GM19463 (cell line): ENCODE data around the gene SSR4.

Source experiments
- ATAC-seq: cut with Tn5 transposase; IDR thresholded peaks from one replicate; pipeline ENCODE4 v1.9.1; 2021; ENCODE audit warnings: mild to moderate bottlenecking, moderate library complexity; ENCODE audit not compliant: unreplicated experiment

Gene SSR4

DNA sequence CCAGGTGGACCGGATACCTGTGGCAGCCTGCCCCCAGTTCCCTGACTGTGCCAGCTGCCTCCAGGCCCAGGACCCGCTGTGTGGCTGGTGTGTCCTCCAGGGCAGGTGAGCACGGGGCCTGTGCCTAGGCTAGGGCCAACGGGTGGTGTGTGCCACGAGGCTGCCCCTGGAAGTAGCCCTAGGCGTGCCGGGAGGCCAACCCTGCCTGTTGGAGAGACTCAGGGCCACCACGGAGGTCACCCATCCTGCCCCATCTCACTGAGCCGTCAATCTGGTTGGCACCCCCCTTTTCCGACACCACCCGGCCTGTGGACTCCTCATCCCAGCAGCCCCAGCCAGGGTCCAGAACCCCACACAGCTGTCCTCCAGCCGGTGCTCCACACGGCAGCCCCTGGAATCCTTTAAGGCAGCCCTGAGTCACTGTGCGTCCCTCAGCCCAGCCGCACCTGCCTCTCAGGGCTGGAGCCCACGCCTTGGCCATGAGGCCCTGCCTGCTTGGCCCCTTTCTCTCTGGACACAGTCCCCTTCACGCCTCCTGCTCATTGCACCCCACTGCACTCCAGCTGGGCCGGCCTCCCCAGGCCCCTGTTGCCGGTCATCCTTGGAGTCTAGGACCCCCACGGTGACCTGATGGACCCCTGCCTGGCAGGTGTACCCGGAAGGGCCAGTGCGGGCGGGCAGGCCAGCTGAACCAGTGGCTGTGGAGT, 25.2 kb upstream of the SSR4 start:
- no peak for ATAC-seq

DNA sequence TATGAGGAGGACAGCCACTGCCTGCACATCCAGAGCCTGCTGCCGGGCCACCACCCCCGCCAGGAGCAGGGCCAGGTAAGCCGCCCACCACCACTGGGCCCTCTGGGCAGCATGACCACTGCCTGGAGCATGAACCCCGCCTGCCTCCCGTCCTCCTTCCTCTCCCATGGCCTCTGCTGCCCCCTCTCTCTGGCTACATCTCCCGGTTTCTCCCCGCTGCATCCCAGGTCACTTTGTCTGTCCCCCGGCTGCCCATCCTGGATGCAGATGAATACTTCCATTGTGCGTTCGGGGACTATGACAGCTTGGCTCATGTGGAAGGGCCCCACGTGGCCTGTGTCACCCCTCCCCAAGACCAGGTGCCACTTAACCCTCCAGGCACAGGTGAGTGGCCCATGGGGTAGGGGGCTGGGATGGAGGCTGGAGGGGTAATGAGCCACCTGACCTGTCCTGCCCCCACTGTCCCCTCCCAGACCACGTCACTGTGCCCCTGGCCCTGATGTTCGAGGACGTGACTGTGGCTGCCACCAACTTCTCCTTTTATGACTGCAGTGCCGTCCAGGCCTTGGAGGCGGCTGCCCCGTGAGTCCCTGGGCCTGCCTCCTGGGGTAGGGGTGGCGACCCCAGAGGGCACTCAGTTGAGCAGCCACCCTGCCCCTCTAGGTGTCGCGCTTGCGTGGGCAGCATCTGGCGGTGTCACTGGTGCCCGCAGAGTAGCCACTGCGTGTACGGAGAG, 24.4 kb upstream of the SSR4 start:
- no peak for ATAC-seq

DNA sequence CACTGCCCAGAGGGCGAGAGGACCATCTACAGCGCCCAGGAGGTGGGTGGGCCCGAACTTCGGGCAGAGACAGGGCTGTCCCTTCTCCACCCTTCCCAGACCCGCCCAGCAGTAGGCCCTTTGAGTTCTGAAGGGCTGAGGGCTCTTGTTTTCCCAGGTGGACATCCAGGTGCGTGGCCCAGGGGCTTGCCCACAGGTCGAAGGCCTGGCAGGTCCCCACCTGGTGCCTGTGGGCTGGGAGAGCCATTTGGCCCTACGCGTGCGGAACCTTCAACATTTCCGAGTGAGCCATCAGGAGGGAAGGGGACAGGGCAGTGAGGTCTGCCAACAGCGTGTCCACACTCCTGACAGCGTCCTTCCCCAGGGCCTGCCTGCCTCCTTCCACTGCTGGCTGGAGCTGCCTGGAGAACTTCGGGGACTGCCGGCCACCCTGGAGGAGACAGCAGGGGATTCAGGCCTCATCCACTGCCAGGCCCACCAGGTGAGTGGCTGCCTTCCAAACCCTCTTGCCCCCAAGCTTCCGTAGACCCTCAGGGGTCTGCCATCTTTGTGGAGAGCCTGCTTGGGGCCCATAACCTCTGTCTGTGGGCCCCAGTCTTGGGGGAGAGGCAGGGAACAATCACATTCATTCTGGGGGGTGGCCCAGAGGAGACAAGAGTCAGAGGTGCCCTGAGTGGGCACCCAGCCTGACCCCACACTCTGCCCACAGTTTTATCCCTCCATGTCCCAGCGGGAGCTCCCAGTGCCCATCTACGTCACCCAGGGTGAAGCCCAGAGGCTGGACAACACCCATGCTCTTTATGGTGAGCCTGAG, 23.7 kb upstream of the SSR4 start:
- ATAC-seq = no peak

DNA sequence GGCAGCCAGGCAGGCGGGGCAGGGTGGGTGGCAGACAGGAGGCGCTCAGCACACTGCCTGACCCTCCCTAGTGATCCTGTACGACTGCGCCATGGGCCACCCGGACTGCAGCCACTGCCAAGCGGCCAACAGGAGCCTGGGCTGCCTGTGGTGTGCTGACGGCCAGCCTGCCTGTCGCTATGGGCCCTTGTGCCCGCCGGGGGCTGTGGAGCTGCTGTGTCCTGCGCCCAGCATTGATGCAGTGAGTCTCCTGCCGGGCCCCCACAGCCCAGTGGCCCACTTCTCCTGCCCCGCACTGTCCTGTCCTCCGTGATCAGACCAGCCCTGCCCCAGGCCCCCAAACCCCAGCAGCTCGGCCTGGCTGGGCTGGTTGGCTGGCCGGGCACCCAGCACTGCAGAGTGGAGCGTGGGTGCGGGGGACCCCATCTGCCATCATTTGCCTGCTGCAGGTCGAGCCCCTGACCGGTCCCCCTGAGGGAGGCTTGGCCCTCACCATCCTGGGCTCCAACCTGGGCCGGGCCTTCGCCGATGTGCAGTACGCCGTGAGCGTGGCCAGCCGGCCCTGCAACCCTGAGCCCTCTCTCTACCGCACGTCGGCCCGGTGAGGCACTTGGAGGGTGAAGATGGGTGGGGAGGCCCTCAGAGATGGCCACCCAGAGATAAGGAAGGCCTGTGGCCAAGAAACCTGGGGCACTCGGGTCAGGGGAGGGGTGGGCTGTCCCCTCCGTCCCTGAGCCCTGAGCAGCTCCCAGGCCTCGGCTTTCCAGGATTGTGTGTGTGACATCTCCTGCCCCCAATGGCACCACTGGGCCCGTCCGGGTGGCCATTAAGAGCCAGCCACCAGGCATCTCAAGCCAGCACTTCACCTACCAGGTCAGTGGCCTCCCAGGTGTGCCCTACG, 22.8 kb upstream of the SSR4 start:
- no peak for ATAC-seq

DNA sequence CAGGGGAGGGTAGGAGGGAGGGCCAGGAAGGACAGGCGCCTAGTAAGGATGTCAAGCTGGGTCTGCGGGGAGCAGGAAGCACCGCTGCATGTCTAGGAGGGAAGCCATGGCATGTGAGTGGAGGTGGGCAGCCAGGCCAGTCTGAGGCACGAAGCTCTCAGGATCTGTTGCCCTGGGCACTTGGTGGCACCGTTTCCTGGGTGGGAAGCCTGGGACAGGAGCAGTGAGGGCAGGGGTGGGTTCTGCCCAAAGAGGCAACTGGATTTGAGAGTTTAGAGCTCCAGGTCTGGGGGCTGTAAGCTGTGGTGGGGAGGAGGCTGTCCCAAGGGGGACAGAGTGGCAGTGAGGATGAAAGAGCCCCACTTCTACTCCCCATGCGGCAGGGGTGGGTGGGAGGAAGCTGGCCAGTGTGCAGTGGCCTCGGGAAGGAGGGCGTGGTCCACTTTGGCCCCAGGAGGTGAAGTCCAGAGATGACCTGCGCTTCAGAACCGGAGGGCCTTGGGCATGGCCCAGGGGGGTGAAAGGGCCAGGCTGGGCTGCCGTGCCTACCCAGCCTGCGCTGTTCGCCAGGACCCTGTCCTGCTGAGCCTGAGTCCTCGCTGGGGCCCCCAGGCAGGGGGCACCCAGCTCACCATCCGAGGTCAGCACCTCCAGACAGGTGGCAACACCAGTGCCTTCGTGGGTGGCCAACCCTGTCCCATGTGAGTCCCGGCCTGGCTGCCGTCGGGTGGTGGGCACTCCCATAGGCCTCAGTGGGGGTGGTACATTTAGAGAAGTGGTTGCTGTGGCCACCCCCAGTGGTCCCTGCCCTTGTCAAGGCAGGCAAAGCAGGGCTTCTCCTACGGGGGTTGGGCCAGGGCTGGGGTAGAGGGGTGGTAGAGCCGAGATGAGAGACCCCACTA, 21.9 kb upstream of the SSR4 start:
- no peak for ATAC-seq

DNA sequence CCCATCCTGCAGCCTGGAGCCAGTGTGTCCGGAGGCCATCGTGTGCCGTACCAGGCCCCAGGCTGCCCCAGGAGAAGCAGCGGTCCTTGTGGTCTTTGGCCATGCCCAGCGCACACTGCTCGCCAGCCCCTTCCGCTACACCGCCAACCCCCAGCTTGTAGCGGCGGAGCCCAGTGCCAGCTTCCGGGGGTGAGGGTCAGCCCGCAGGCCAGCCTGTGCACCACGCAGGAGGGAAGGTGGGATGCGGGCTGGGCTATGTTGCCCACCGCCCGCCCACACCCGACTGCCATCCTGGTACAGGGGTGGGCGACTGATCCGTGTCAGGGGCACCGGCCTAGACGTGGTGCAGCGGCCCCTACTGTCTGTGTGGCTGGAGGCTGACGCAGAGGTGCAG, 21.3 kb upstream of the SSR4 start:
- no peak for ATAC-seq

DNA sequence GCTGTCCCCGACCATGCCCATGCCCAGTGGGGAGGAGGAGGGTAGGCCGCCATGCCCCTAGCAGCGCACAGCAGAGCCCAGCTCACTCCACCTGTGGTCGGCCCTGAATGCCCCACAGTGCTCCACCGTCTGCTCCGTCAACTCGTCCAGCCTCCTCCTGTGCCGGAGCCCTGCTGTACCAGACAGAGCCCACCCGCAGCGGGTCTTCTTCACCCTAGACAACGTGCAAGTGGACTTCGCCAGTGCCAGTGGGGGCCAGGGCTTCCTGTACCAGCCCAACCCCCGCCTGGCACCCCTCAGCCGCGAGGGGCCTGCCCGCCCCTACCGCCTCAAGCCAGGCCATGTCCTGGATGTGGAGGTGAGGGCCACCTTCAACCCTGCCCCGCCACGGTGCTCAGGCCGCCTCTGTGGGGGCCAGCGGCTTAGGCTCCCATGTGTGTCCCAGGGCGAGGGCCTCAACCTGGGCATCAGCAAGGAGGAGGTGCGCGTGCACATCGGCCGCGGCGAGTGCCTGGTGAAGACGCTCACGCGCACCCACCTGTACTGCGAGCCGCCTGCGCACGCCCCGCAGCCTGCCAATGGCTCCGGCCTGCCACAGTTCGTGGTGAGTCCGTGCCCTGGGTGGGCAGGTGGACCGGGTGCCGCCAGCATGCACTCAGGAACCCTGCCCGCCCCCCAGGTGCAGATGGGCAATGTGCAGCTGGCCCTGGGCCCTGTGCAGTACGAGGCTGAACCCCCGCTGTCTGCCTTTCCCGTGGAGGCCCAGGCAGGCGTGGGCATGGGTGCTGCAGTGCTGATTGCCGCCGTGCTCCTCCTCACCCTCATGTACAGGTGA, 20.5 kb upstream of the SSR4 start:
- ATAC-seq = no peak

DNA sequence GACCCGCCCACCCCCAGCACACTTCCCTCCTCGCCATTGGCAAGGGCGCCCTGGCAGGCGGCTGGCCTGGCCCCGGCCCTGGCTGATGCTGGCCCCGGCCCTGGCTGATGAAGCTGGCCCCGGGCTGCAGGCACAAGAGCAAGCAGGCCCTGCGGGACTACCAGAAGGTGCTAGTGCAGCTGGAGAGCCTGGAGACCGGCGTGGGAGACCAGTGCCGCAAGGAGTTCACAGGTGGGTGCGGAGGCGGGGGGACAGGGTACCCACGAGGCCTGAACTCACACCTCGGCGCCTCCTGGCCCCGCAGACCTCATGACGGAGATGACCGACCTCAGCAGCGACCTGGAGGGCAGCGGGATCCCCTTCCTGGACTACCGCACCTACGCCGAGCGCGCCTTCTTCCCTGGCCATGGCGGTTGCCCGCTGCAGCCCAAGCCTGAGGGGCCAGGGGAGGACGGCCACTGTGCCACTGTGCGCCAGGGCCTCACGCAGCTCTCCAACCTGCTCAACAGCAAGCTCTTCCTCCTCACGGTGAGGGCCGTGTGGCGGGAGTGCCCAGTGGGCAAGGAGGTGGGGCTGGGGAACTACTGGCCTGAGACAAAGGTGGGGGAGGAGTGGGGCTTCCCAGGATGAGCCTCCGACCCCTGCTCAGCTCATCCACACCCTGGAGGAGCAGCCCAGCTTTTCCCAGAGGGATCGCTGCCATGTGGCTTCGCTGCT, 19.7 kb upstream of the SSR4 start:
- no peak for ATAC-seq

DNA sequence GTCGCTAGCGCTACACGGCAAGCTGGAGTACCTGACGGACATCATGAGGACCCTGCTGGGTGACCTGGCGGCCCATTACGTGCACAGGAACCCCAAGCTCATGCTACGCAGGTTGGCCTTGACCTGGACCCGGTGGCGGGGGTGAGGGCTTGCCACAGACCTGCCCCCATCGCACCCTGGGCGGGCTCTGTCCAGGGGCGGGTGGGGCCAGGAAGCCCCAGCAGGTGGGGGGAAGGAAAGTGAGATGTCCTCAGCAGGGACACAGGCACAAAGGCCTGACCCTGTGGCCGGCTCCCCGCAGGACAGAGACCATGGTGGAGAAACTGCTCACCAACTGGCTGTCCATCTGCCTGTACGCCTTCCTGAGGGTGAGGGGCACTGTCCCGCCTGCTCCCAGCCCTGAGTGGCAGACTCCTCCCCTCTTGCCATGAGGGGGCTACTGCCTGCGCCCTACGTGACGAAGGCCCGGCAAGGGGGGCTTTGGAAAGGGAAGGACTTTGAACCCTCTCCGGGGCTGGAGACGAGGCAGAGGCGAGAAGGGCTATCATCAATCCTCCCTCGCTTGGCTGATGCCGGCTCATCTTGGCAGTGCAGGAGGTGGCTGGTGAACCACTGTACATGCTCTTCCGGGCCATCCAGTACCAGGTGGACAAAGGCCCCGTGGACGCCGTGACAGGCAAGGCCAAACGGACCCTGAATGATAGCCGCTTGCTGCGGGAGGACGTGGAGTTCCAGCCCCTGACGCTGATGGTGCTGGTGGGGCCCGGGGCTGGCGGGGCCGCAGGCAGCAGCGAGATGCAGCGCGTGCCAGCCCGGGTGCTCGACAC, 19.0 kb upstream of the SSR4 start:
- ATAC-seq = no peak

DNA sequence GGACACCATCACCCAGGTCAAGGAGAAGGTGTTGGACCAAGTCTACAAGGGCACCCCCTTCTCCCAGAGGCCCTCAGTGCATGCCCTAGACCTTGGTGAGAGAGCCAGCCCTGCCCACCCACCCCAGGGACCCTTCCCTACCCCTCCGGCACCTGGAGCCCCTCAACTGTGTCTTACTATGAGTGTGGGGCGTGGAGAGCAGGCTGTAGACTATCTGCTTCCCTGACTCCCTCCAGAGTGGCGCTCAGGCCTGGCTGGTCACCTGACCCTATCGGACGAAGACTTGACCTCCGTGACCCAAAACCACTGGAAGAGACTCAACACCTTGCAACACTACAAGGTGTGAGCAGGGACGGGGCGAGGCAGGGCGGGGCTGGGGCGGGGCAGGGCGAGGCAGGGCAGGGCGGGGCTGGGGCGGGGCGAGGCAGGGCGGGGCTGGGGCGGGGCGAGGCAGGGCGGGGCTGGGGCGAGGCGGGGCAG, 18.3 kb upstream of the SSR4 start:
- no peak for ATAC-seq

DNA sequence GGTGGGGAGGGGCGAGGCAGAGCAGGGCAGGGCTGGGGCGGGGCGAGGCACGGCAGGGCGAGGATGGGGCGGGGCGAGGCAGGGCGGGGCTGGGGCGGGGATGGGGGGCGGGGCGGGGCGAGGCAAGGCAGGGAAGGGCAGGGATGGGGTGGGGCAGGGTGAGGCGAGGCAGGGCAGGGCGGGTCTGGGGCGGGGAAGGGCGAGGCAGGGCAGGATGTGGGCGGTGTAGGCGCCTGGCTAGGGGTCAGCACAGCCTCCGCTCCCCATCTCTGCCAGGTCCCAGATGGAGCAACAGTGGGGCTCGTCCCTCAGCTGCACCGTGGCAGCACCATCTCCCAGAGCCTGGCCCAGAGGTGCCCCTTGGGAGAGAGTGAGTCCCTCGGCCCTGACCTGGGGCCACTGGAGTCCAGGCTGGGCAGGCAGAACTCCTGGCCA, 17.8 kb upstream of the SSR4 start:
- no peak for ATAC-seq

DNA sequence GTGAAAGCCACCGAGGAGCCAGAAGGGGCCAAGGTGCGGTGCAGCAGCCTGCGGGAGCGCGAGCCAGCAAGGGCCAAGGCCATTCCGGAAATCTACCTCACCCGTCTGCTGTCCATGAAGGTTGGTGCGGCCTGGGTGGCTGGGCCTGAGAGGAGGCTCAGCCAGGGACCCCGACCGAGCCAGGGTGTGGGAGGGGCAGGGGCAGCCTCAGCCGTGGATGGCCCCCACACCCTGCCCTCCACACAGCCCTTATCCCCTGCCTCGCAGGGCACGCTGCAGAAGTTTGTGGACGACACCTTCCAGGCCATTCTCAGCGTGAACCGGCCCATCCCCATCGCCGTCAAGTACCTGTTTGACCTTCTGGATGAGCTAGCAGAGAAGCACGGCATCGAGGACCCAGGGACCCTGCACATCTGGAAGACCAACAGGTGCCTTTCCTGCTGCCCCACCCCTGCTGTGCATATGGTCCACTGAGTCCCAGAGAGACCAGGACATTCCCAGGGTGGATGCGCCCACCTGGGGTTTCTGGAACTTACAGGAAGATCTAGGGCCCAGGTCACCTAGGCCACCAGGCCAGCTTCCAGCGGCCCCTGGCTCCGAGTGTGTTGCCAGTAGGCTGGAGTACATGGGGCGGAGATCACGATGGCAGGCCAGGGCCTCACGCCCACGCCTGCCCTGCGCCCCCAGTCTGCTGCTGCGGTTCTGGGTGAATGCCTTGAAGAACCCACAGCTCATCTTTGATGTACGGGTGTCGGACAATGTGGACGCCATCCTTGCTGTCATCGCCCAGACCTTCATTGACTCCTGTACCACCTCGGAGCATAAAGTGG, 17.0 kb upstream of the SSR4 start:
- no peak for ATAC-seq

DNA sequence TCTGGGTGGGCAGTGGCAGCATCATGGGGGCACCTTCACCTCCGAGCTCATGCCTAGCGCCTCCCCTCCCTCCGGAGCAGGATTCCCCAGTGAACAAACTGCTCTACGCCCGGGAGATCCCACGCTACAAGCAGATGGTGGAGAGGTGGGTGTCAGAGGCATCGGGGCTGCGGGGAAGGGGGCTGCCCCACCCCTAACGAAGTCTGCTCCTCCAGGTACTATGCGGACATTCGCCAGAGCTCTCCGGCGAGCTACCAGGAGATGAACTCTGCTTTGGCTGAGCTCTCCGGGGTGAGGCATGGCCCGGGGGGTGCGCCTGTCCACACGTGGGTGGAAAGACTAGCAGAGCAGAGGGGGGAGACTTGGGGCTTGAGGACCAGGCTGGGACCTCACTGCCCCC, 16.3 kb upstream of the SSR4 start:
- no peak for ATAC-seq

DNA sequence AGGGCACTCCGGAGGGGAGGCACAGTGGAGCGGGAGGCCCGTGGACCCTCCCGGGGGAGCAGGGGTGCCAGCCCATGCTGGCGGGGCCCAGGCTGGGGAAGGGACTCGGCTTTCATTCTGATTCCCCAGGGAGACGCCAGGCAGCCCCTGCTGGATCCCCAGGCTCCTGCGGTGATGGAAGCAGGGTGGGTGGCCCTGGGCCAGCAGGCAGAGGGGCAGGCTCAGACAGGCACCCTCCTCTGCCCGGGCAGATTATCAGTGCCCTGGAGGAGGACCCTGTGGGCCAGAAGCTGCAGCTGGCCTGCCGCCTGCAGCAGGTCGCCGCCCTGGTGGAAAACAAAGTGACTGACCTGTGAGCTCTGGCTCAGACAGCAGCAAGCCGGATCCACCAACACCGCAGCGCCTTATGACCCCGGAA, 15.8 kb upstream of the SSR4 start:
- no peak for ATAC-seq

DNA sequence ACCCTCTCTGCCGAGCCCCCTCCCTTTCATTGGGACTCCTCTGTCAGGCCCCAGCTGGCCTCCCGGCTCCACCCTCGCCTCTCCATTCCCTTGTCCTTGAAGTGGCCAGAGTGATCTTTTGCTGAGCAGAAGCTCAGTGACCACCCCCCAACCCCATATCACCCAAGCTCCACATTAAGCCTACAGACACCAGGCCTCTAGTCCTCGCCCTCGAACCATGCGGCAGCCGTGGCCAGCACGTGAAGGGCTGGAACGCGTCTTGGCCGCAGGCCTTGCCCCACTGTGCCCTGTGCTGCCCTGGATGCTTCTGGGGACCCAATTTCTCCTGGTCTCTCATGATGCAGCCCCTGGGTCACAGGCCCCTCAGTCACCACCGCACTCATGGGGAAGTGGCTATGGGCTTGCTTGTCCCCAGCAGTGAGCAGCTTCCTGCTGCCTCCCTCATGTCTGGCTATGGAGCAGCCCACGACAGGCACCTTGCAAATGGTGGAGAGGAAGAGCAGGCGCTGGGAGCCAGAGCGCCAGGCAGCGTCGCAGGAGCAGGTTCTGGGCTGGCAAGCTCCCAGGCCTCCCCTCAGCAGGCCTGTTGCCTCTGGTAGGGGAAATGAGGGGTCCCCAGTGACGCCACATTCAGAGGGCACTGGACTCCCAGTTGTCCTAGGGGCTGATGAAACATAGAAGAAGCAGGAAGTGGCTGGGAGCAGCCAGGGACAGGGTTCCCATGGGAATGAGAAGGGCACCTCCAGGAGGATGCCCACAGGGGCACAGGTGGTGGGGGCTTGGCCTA, 14.4 kb upstream of the SSR4 start:
- ATAC-seq = no peak
